B cell (primary cell): ENCODE measurements around the gene EHD2. TPM values are rescaled to one million over a fixed set of nuclear protein-coding genes. Genes with fewer than 3 reads are reported as not detected.

Experiments used
- ATAC-seq: fragments of 200-7000 bp; cut with Tn5 transposase; one replicate; pipeline ENCODE4 v1.10.0; 2021; ENCODE audit warnings: low read depth, mild to moderate bottlenecking, moderate number of reproducible peaks, moderate library complexity
- CTCF ChIA-PET: fragments of 350-600 bp; sonication (Branson Sonifier 250); formaldehyde crosslinking; loops from one replicate; lab custom pipeline; 2021; ENCODE audit warnings: antibody characterized with exemption, inconsistent platforms; lab: Charles Lee
- POLR2A ChIA-PET: fragments of 350-600 bp; sonication (Branson Sonifier 250); formaldehyde crosslinking; loops from one replicate; lab custom pipeline; 2021; ENCODE audit warnings: antibody characterized with exemption; lab: Charles Lee
- DNase-seq: peaks from one replicate; pipeline ENCODE4 v3.0.0; 2013
- H2AFZ ChIP-seq: 2 replicates; pipeline ENCODE4 v1.6.1; 2012; ENCODE audit warnings: mild to moderate bottlenecking, low read depth, low read length; ENCODE audit not compliant: insufficient read depth, poor library complexity, severe bottlenecking
- H3K27ac ChIP-seq, 2 donors: 1 replicate in 1 of 2; 2 replicates in 1 of 2; pipeline ENCODE4 v1.5.1; 2012 to 2013; ENCODE audit warnings: low read length in 2 of 2, mild to moderate bottlenecking in 2 of 2, moderate library complexity in 1 of 2
- H3K27me3 ChIP-seq, 4 experiments: fragments of 200-600 bp in 1 of 4; sonication (generic) in 1 of 4; replicated peaks in 1 of 4; 1 replicate in 2 of 4; 2 replicates in 2 of 4; pipeline versions ENCODE4 v1.6.1 to v1.7.0; 2013 to 2016; ENCODE audit warnings: low read length in 3 of 4, mild to moderate bottlenecking in 2 of 4, mixed read lengths in 1 of 4, moderate library complexity in 1 of 4; ENCODE audit not compliant: insufficient read depth in 4 of 4, control insufficient read depth in 3 of 4; ENCODE audit errors: control extremely low read depth in 1 of 4
- H3K36me3 ChIP-seq, 2 experiments: replicated peaks in 1 of 2; 1 replicate in 1 of 2; 2 replicates in 1 of 2; pipeline versions ENCODE4 v1.6.1 to v1.7.1; 2013; ENCODE audit warnings: low read length in 1 of 2; ENCODE audit not compliant: insufficient read depth in 2 of 2, control insufficient read depth in 1 of 2; ENCODE audit errors: control extremely low read depth in 1 of 2, extremely low read depth in 1 of 2
- H3K4me1 ChIP-seq, 2 donors: fragments of 200-600 bp in 1 of 2; sonication (generic) in 1 of 2; 1 replicate in 1 of 2; 2 replicates in 1 of 2; pipeline versions ENCODE4 v1.5.1 to v1.6.1; 2013 to 2017; ENCODE audit warnings: low read length in 2 of 2; ENCODE audit not compliant: control insufficient read depth in 2 of 2, insufficient read depth in 2 of 2
- H3K4me2 ChIP-seq: replicated peaks from 2 replicates; pipeline ENCODE3; 2012; ENCODE audit warnings: mild to moderate bottlenecking, low read depth, low read length; ENCODE audit not compliant: poor library complexity, severe bottlenecking
- H3K4me3 ChIP-seq, 5 experiments: fragments of 200-600 bp in 1 of 5; sonication (generic) in 1 of 5; 1 replicate in 3 of 5; 2 replicates in 2 of 5; pipeline versions ENCODE4 v1.5.1 to v1.7.0; 2011 to 2016; ENCODE audit warnings: low read length in 4 of 5, mild to moderate bottlenecking in 4 of 5, low read depth in 2 of 5, control low read depth in 1 of 5, moderate library complexity in 1 of 5; ENCODE audit not compliant: insufficient read depth in 1 of 5; ENCODE audit errors: control extremely low read depth in 1 of 5, extremely low read depth in 1 of 5
- H3K79me2 ChIP-seq: fragments of 200-600 bp; sonication (generic); one replicate; pipeline ENCODE4 v1.6.0; 2016; ENCODE audit warnings: low read length; ENCODE audit not compliant: control insufficient read depth, insufficient read depth
- H3K9ac ChIP-seq: fragments of 200-600 bp; sonication (generic); 2 replicates; pipeline ENCODE4 v1.6.1; 2017; ENCODE audit warnings: mild to moderate bottlenecking, low read length, moderate library complexity
- H3K9me3 ChIP-seq, 3 donors: one replicate each; pipeline versions ENCODE4 v1.6.1 to v1.7.1; 2013; ENCODE audit warnings: low read length in 2 of 3; ENCODE audit not compliant: control insufficient read depth in 2 of 3, insufficient read depth in 1 of 3; ENCODE audit errors: control extremely low read depth in 1 of 3
- H4K20me1 ChIP-seq: 2 replicates; pipeline ENCODE4 v1.6.0; 2012; ENCODE audit warnings: mild to moderate bottlenecking, low read length; ENCODE audit not compliant: insufficient read depth, control insufficient read depth, poor library complexity, severe bottlenecking
- H3K27ac Mint-ChIP-seq: one replicate; pipeline ENCODE4 v1.8.0; 2021; ENCODE audit warnings: mixed read lengths
- H3K27me3 Mint-ChIP-seq: one replicate; pipeline ENCODE4 v1.8.0; 2021; ENCODE audit warnings: mixed read lengths
- H3K4me1 Mint-ChIP-seq: one replicate; pipeline ENCODE4 v1.8.0; 2021; ENCODE audit warnings: mixed read lengths
- H3K4me3 Mint-ChIP-seq: one replicate; pipeline ENCODE4 v1.8.0; 2021; ENCODE audit warnings: mixed read lengths
- H3K9me3 Mint-ChIP-seq: one replicate; pipeline ENCODE4 v1.8.0; 2022; ENCODE audit warnings: mixed read lengths; ENCODE audit not compliant: insufficient read depth
- CTCF ChIP-seq: fragments of 200-600 bp; IDR thresholded peaks from one replicate; pipeline ENCODE4 v1.8.0; 2022; ENCODE audit warnings: antibody characterized with exemption, mild to moderate bottlenecking
- EZH2 ChIP-seq: IDR thresholded peaks from 2 replicates; pipeline ENCODE4 v1.6.1; 2012; ENCODE audit warnings: borderline replicate concordance, low read depth, mild to moderate bottlenecking, moderate library complexity, low read length; ENCODE audit not compliant: insufficient read depth, poor library complexity, severe bottlenecking
- WGBS: methylation state at CpG from one replicate; pipeline ENCODE4 v1.1.5; 2013; ENCODE audit warnings: missing lambda C conversion rate; ENCODE audit not compliant: insufficient coverage; 5-methylcytosine and 5-hydroxymethylcytosine counted together
- intact Hi-C: fragments of 100-400 bp; cut with micrococcal nuclease; formaldehyde crosslinking; loops from one replicate; pipeline ENCODE4 v1.10.0; 2022
- polyA plus RNA-seq: library from polyadenylated mRNA; depleted of rRNA; stranded (reverse); fragments of >200 nt; gene quantifications from 2 replicates; pipeline ENCODE4 v1.2.3, GENCODE V29; 2012
- total RNA-seq, 2 donors: library from RNA; stranded (reverse); fragments of 120-200 nt in 1 of 2; gene quantifications; 1 replicate in 1 of 2; 2 replicates in 1 of 2; pipeline versions ENCODE4 v1.2.3 to v1.2.4, GENCODE V29; 2013 to 2022

EHD2 gene
- total and polyA plus RNA-seq, 2 donors (not counting 1 experiment from before 2014, with no cell fraction given) = not detected

- ChIA-PET POLR2A (no interaction called here), CTCF (no interaction called here)
- Histone ChIP-seq H3K4me1 (peaks cover 9 to 19% of the 10 kb centered on the region in 2 donors), H2AFZ (peak overlapping the region; percentile 82), H3K36me3 (no peaks in the 10 kb centered on the region), H3K27me3 (no peaks in the 10 kb centered on the region), H3K4me2 (peak overlapping the region; percentile 87), H3K9me3 (no peaks in the 10 kb centered on the region), H3K9ac (peak overlapping the region; percentile 79), H4K20me1 (no peaks in the 10 kb centered on the region), H3K79me2 (peaks cover 10% of the 10 kb centered on the region), H3K27ac (peak overlapping the region; percentile 87 to 91), H3K4me3 (peak overlapping the region in 4 of 5 experiments; percentile 73 to 80 (median 75))
- ATAC-seq (no peak), DNase-seq (peak; percentile 33)
- Mint-ChIP-seq H3K27ac (peak overlapping the region; percentile 86), H3K9me3 (no peaks in the 10 kb centered on the region), H3K4me3 (peak overlapping the region; percentile 98), H3K27me3 (no peaks in the 10 kb centered on the region), H3K4me1 (peaks cover 20% of the 10 kb centered on the region)
- TF ChIP-seq CTCF (no peak), EZH2 (no peak)
- intact Hi-C loops = loop anchor here (1.0 kb wide), 2 partner anchors 34 to 264 kb away; partner anchors contain the start of genes NAPA and NOP53
- 0% methylated on average over 12 of the region's 20 CpGs for WGBS
These were observed 65.7 kb downstream of the EHD2 start for GRCh38 chr19:47778954-47779351.

- Histone ChIP-seq H3K79me2 (peaks cover 10% of the 10 kb centered on the region), H3K27me3 (no peaks in the 10 kb centered on the region), H3K4me1 (peaks cover 9 to 19% of the 10 kb centered on the region in 2 donors), H3K36me3 (peaks cover 0 to 2% of the 10 kb centered on the region in 2 experiments), H3K27ac (peak overlapping the region in 1 of 2 donors; percentile 91), H3K9ac (peak overlapping the region; percentile 79), H3K4me3 (peak overlapping the region in 3 of 5 experiments; percentile 73 to 80 (median 76)), H4K20me1 (no peaks in the 10 kb centered on the region), H2AFZ (no peak overlapping the region), H3K4me2 (peak overlapping the region; percentile 87), H3K9me3 (no peaks in the 10 kb centered on the region)
- ATAC-seq (no peak), DNase-seq (no peak)
- peak overlapping the region; percentile 98 for H3K4me3 Mint-ChIP-seq
- POLR2A ChIA-PET = no interaction called here
- no peaks in the 10 kb centered on the region for H3K9me3 Mint-ChIP-seq
- intact Hi-C loops = no loop called here
- no peaks in the 10 kb centered on the region for H3K27me3 Mint-ChIP-seq
- WGBS = 93% methylated on average over 23 of the region's 24 CpGs
- CTCF ChIA-PET = interaction anchor here (0.7 to 0.9 kb wide), 2 partner anchors 10 to 182 kb away, joined by 3 to 4 read pairs; no protein-coding TSS in a partner anchor
- TF ChIP-seq CTCF (no peak), EZH2 (no peak)
- peak overlapping the region; percentile 86 for H3K27ac Mint-ChIP-seq
- H3K4me1 Mint-ChIP-seq = peaks cover 20% of the 10 kb centered on the region
These were observed 66.4 kb downstream of the EHD2 start for GRCh38 chr19:47779524-47780214.
